H1 (cell line): ENCODE data around the gene THBS3. TPM values are rescaled to one million over a fixed set of nuclear protein-coding genes. Genes with fewer than 3 reads are reported as not detected.

Experiments
- ASH2L ChIP-seq: fragments of 200-600, 300-600 bp; sonication (generic); IDR thresholded peaks from one replicate; pipeline ENCODE4 v1.7.1; 2017; ENCODE audit warnings: low read length
- CBX8 ChIP-seq: fragments of 300-800, 300-1000 bp; sonication (generic); IDR thresholded peaks from 2 replicates; pipeline ENCODE4 v1.7.1; 2016; ENCODE audit warnings: low read depth, low read length, borderline replicate concordance
- CEBPB ChIP-seq: IDR thresholded peaks from 2 replicates; pipeline ENCODE4 v1.6.1; 2012; ENCODE audit warnings: low read depth, low read length
- CHD2 ChIP-seq: IDR thresholded peaks from 2 replicates; pipeline ENCODE4 v1.6.1; 2012; ENCODE audit warnings: low read length, improper control_type of control experiment
- CREB1 ChIP-seq: IDR thresholded peaks from 2 replicates; pipeline ENCODE4 v1.6.1; 2012; ENCODE audit warnings: inconsistent platforms
- CTCF ChIP-seq, 3 experiments: IDR thresholded peaks; 1 replicate in 2 of 3; 2 replicates in 1 of 3; pipeline versions ENCODE4 v1.5.1 to v1.6.1; 2011; ENCODE audit warnings: low read length in 3 of 3, mild to moderate bottlenecking in 3 of 3, inconsistent platforms in 2 of 3, low read depth in 1 of 3, moderate library complexity in 1 of 3; ENCODE audit not compliant: insufficient read depth in 1 of 3; ENCODE audit errors: control extremely low read depth in 1 of 3
- E2F6 ChIP-seq: IDR thresholded peaks from 2 replicates; pipeline ENCODE4 v1.6.1; 2012; ENCODE audit warnings: inconsistent platforms
- HDAC2 ChIP-seq, 2 experiments: fragments of 300-600 bp in 1 of 2; sonication (generic) in 1 of 2; IDR thresholded peaks; 2 replicates each; pipeline ENCODE4 v1.6.1; 2011 to 2012; ENCODE audit warnings: low read depth in 2 of 2, low read length in 2 of 2, mild to moderate bottlenecking in 2 of 2, moderate library complexity in 2 of 2, borderline replicate concordance in 1 of 2, inconsistent platforms in 1 of 2
- JUND ChIP-seq: IDR thresholded peaks from 2 replicates; pipeline ENCODE4 v1.6.1; 2011; ENCODE audit warnings: mild to moderate bottlenecking, improper control_type of control experiment, low read length
- KDM4A ChIP-seq: IDR thresholded peaks from one replicate; pipeline ENCODE4 v1.7.1; 2012; ENCODE audit warnings: low read depth, mild to moderate bottlenecking, moderate library complexity, low read length, inconsistent platforms; ENCODE audit not compliant: severe bottlenecking
- NRF1 ChIP-seq: IDR thresholded peaks from 2 replicates; pipeline ENCODE4 v1.6.1; 2011; ENCODE audit warnings: mild to moderate bottlenecking, low read depth, low read length, improper control_type of control experiment
- PHF8 ChIP-seq: fragments of 200-600 bp; sonication (generic); conservative IDR thresholded peaks from 2 replicates; pipeline ENCODE4 v1.7.1; 2012; ENCODE audit warnings: low read depth, mild to moderate bottlenecking, inconsistent platforms, low read length, moderate library complexity
- POLR2A ChIP-seq, 2 experiments: IDR thresholded peaks; 1 replicate in 1 of 2; 2 replicates in 1 of 2; pipeline ENCODE4 v1.6.1; 2011; ENCODE audit warnings: low read depth in 2 of 2, low read length in 2 of 2, mild to moderate bottlenecking in 2 of 2; ENCODE audit errors: control extremely low read depth in 1 of 2
- RBBP5 ChIP-seq: IDR thresholded peaks from 2 replicates; pipeline ENCODE4 v1.7.1; 2012; ENCODE audit warnings: low read depth, mild to moderate bottlenecking, inconsistent platforms, low read length, moderate library complexity, borderline replicate concordance
- SIN3A ChIP-seq, 2 experiments: IDR thresholded peaks in 1 of 2; conservative IDR thresholded peaks in 1 of 2; 2 replicates each; pipeline ENCODE4 v1.6.1; 2011 to 2012; ENCODE audit warnings: low read length in 2 of 2, improper control_type of control experiment in 1 of 2, low read depth in 1 of 2, mild to moderate bottlenecking in 1 of 2
- SP1 ChIP-seq: IDR thresholded peaks from 2 replicates; pipeline ENCODE4 v1.6.1; 2011; ENCODE audit warnings: low read depth, low read length
- SP2 ChIP-seq: IDR thresholded peaks from 2 replicates; pipeline ENCODE4 v1.6.1; 2012; ENCODE audit warnings: mild to moderate bottlenecking, low read length, inconsistent platforms
- TBP ChIP-seq: IDR thresholded peaks from 2 replicates; pipeline ENCODE4 v1.6.1; 2011; ENCODE audit warnings: low read depth, low read length, improper control_type of control experiment
- USF2 ChIP-seq: IDR thresholded peaks from 2 replicates; pipeline ENCODE4 v1.6.1; 2011; ENCODE audit warnings: low read length, improper control_type of control experiment
- polyA plus RNA-seq, 7 experiments: library from polyadenylated mRNA; depleted of rRNA in 3 of 7; stranded (reverse) in 5 of 7; unstranded in 2 of 7; fragments of >200 nt in 5 of 7; fragments of 200-250 nt in 2 of 7; gene quantifications; 1 replicate in 5 of 7; 2 replicates in 1 of 7; 4 replicates in 1 of 7; pipeline versions ENCODE4 v1.2.1 to v1.2.3, GENCODE V29; 2011 to 2013; ENCODE audit warnings: missing spikeins in 2 of 7, mixed read lengths in 2 of 7
- total RNA-seq: library from RNA; stranded (reverse); fragmentation: NEBNext Ultra II Directional; extraction: Animal tissue kit (Norgen Biotek cat#: 25700); gene quantifications from 2 replicates; pipeline ENCODE4 v1.2.1, GENCODE V29; 2021

THBS3 gene
- total and polyA plus RNA-seq, 2 of the 8 experiments (the other 6 are each of a cell fraction or from before 2014, with no cell fraction given) = 3.0 to 3.5 TPM

- TF ChIP-seq POLR2A (IDR thresholded peaks at IDR 0.05; ENCODE audit: control extremely low read depth in 1 of 2, low read depth in 2 of 2, low read length in 2 of 2) = peak in 1 of 2 experiments; percentile 74; a peak in 2 of 3 replicates
- TF ChIP-seq KDM4A = peak; percentile 65
- peak; percentile 10; the same call in 1 of the 2 replicates for TF ChIP-seq USF2
- peak; percentile 80 for TF ChIP-seq PHF8
- 0 out of 2 replicates have a peak, but pooled peaks have one; percentile 35 for TF ChIP-seq JUND
- no peak for TF ChIP-seq CBX8
- TF ChIP-seq TBP = peak; percentile 58; the same call in 1 of the 2 replicates
- 0 out of 2 replicates have a peak, but pooled peaks have one; percentile 41 for TF ChIP-seq SP1
- 0 out of 2 replicates have a peak, but pooled peaks have one; percentile 80 for TF ChIP-seq RBBP5
- peak; percentile 47; the same call in 1 of the 2 replicates for TF ChIP-seq CHD2
- TF ChIP-seq CREB1 = peak; percentile 80
- TF ChIP-seq CTCF (IDR thresholded peaks at IDR 0.05; ENCODE audit: control extremely low read depth in 1 of 3, insufficient read depth in 1 of 3, low read depth in 1 of 3, low read length in 3 of 3) = peak in 2 of 3 experiments; percentile 87 to 99; a peak in 3 of 4 replicates
- TF ChIP-seq SP2 = peak; percentile 55; the same call in 1 of the 2 replicates
- TF ChIP-seq HDAC2 (IDR thresholded peaks at IDR 0.05; ENCODE audit: borderline replicate concordance in 1 of 2, low read depth in 2 of 2, low read length in 2 of 2) = 0 out of 4 replicates have a peak, but pooled peaks of 1 of the 2 experiments have one; percentile 46
- TF ChIP-seq ASH2L = peak; percentile 62
- TF ChIP-seq CEBPB = no peak
- no peak; the same call in 1 of the 2 replicates for TF ChIP-seq E2F6
- peak; percentile 14 to 78; a peak in 3 of 4 replicates for TF ChIP-seq SIN3A (conservative IDR thresholded peaks at IDR 0.05 in 1 of 2, IDR thresholded peaks at IDR 0.05 in 1 of 2; ENCODE audit: low read depth in 1 of 2, low read length in 2 of 2)
- peak; percentile 97 for TF ChIP-seq NRF1
Measured at GRCh38 chr1:155172732-155173477, 34.8 kb downstream of the THBS3 start, which contains the start of gene KRTCAP2 (continued).
